HG03095 (cell line): ENCODE measurements around the gene SMOC2.
"Not testable (repeated sequence)": the region's sequence is repeated elsewhere in the genome, so short reads cannot be mapped to it uniquely, and the experiment has no call there.

Source experiments
- ATAC-seq: cut with Tn5 transposase; IDR thresholded peaks from one replicate; pipeline ENCODE4 v1.9.1; 2021; ENCODE audit warnings: moderate library complexity; ENCODE audit not compliant: unreplicated experiment

Gene SMOC2

GRCh38 chr6:168537540-168537884 is 96.5 kb downstream of the SMOC2 start:
- no peak for ATAC-seq

DNA sequence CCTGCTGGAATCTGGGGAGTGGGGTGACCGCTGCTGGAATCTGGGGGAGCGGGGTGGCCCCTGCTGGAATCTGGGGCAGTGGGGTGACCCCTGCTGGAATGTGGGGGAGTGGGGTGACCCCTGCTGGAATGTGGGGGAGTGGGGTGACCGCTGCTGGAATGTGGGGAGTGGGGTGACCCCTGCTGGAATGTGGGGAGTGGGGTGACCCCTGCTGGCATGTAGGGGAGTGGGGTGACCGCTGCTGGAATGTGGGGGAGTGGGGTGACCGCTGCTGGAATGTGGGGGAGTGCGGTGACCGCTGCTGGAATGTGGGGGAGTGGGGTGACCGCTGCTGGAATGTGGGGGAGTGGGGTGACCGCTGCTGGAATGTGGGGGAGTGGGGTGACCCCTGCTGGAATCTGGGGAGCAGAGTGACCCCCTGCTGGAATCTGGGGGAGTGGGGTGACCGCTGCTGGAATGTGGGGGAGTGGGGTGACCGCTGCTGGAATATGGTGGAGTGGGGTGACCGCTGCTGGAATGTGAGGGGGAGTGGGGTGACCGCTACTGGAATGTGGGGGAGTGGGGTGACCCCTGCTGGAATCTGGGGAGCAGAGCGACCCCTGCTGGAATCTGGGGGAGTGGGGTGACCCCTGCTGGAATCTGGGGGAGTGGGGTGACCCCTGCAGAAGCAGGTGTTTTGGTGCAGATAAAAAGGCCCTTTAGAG is 97.4 kb downstream of the SMOC2 start:
- ATAC-seq = not testable (repeated sequence)

DNA sequence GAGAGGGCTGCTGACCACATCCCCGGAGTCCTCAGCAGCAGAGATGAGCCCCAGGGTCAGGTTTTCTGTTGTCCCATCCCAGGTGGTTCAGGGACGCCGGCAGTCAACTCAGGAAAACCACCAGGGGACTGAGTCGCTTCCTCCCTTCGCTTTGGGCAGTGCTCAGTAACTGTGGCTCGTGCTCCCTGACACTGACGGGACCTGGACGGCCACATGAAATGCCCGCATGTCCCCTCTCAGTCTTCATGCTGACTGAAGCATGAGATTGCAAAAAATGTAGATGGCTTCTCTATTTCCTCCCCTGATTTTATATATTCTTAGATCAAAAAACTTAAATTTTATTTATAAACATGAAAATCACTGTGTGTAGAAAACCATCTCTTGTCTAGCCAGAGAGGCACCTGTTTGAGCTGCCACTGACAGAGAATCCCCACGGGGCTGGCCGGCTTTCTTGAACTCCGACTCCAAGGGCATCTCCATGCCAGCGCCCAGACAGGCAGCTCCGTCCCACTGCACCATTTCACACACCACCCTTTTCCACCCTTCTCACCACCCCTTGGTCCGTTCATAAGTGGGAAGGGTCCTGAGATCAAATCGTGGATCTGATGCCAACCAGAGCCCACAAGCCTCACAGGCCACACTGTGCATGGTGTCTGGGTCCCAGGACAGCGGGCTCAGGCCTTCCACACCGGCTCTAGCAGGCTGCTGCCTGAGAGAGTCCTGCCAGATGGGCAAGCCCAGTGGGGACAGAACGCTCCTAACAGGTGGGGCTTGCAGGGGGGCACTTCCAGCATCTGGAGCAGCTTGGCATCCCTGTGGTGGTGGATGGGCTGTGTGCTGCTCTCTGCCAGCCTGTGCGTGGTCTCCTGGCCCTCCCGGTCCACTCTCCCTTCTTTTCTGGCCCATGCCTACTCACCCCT is 98.2 kb downstream of the SMOC2 start:
- no peak for ATAC-seq

- ATAC-seq = no peak
Observed at GRCh38 chr6:168540713-168541291, 99.8 kb downstream of the SMOC2 start.

DNA sequence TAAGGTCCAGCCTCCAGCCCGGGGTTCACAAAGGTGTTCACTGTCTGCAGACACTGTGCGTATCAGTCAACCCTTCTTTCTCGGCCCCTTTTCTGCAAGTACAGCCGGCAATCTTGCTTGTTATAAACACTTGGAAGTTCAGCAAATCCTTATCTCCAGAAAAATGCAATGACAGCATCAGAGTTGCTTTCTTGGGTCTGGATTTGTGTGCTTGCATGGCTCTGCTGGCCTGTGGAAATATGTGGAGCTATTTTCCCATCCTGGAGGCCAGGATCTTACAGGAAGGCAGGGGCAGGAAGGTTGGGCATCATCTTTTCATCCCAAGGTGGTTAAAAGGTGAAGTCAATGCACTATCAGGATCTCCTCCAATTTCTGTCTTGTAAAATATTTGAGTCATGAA is 100.3 kb downstream of the SMOC2 start:
- ATAC-seq = no peak

DNA sequence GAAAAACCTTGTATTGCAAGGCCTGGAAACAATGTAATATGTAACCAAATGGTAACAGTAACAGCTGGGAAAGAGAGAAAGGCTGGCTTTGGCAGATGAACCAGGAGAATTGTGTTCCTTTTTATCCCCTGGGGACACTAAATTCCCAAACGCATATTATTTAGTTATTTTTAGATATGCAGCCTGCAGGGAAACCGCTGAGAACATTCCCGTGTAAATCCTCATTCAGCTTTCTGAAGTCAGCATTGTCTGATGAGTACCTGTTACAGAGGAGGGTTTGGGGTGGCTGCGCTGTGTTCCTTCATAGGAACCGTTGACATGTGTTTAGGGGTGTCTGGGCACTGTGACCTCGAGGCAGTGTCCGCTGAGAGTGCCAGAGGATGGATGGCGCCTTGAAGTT is 101.3 kb downstream of the SMOC2 start:
- ATAC-seq = no peak

- ATAC-seq = no peak
Observed at GRCh38 chr6:168545428-168545827, 104.4 kb downstream of the SMOC2 start.

DNA sequence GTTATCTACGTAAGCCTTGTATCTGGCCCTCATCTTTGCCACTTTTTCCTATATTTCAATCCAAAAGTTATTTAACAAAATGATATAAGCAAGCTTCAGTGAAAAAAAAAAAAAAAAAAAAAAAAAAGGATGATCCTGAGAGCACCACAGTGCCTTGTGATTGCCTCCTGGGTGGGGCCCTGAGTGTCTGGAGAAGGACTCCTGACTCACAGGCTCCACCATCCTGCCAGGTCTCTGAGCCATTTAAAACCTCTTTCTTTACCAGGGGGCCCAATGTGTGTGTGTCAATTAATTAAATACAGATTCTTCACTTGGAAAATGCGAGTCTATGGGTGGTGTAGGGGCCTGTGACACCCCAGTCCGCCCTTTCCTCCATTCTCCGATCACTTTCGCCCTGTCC is 105.2 kb downstream of the SMOC2 start:
- ATAC-seq = no peak

DNA sequence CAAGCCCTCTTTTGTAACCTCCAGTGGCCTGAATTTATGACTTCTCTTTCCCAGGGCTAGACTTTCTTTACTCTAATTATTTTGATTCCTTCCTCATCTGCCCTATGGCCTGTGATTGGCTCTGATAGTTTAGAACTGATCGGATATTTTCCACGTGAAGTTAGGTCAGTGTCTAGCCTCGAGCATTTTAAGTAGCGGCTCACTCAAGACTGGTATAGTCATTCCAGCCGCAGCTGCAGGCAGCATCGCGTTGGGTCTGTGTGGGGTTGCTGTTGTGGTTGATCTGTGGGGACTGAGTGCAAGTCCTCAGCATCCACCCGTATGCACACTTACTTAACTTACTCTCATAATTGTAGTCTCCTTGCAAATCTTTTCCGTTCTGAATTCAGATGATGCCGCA is 105.7 kb downstream of the SMOC2 start:
- ATAC-seq = no peak

GRCh38 chr6:168550326-168550725 is 109.3 kb downstream of the SMOC2 start:
- no peak for ATAC-seq

DNA sequence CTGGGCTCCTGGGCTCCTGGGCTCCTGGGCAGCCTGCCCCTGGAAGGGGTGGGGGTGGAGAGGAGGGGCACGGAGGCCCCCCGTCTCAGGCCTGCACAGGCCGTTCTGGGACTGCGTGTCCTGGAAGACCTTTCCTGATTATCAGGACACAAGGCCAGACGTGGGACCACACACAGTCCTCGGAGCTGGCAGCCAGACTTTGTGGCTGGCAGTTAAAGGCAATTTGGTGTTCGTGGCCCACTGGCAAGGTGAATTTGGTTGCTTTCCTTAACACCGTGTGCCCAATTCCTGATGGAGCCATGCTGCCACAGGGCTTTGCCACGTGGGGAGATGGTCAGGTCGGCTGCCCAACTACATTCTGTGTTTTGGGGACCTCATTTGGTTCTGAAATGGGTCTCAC is 113.5 kb downstream of the SMOC2 start:
- ATAC-seq = no peak

DNA sequence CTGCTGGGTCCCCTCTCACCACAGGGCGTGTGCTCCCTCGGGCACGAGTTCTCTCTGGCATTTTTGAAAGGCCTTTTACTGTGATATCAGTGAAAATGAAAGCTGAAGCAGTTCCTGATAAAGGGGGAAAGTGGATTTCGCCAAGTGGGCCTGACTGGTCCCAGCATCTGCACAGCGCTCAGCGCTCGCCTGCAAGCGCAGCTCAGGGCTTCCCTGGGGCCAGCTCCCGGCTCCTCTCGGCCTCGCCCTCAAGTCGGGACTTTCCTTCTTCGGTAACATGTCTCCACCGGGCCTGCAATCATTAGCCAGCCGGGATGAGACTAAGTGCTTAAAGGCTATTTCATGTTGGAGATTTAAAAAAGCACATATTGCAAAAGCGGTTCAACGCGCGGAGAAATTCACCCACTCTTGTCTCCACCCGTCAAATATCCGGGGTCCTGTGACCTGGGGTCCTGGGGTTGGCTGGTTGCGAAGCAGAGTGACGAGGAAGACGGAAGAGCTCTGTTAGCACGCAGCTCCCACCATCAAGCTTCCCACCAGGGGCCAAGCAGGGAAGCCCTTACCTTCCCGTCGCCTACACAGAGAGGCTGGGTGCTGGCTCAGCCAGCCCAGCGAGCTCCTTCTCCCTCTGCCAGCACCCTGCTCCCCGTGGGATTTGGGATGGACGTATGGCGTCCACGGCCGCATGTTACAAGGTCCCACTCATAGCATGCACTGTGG is 114.1 kb downstream of the SMOC2 start:
- ATAC-seq = no peak

DNA sequence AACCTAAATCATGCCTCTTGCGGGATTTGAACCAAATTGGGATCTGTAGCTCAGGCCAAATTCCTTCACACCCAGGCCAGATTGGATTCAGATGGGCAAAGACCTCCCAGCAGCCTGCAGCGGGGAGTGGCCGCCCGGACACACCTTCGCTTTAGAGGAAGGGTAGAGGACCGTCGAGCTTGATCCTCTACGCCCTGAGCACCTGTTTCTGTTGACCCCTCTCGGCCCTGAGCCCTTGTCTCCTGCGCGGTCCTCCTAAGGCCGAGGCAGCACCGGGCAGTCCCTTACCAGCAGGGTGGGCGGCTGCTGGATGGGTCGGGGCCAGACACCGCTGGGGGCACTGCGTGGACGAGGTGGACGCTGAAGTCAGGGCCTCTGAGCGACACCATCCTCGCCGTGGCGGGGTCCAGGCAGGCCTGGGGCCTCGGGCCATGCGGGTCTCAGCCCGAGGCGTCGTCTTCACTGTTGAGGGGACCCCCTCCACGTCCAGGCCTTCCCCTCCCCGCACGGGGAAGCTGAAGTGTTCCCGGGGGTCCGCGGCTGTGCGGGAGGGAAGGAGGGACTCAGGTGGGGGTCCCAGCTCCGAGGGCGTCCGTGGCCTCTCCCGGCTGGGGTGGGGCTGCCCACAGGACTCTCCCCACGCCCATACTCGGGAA is 114.8 kb downstream of the SMOC2 start:
- no peak for ATAC-seq

- no peak for ATAC-seq
Observed at GRCh38 chr6:168557512-168557911, 116.5 kb downstream of the SMOC2 start.

DNA sequence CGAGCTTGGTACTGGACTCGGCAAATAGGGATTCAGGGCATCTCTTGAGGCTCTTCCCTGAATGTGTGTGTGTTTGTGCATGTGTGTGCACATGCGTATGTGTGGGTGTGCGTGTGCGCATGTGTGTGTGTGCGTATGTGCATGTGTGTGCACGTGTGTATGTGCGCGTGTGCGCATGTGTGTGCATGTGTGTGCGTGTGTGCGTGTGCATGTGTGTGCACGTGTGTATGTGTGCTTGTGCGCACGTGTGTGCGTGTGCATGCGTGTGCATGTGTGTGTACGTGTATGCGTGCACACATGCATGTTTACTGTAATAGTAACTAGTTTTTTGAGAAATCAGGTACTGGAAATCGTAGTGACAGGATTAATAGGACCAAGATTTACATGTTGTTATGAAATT is 117.7 kb downstream of the SMOC2 start:
- no peak for ATAC-seq

DNA sequence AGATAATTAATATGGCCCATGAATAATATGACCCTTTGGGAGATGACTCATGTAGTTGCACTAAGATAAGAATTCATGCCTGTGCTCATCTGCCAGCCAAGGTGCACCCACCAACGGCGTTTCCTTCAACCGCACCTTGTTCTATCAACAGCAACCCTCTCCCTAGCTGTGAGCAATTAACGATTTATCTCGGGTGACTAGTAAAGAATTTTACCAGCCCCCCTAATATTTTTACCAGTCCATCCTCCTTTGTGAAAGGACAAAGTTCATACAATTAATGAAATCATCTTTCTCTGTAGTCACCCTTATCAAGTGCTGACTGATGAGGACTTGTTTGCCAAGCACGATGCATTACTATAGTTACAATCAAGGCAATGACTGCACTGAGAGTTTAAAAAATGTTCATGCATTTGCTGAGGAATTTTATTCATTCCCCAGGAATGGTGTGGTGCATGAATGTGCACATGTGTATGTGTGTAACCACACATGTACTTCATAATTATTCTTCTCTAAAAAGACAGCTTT is 118.7 kb downstream of the SMOC2 start:
- ATAC-seq = no peak

DNA sequence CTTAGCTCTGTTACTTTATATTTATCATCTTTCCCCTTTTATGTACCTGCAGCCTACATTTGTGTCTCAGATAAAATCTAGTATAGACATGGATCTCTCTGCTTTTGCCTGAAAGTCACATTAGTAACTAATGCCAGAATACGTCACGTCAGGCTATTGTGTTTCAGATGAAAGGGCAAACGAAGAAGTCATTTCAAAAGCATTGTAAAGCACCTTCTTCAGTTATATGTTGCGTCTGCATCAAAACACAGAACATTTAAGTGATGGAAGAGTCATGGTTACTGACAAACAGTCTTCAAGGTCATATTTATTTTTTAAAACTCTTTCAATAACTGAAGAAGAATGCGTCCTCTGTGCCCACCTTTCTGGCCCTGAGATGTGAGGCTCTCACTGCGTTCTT is 119.1 kb downstream of the SMOC2 start:
- ATAC-seq = no peak

GRCh38 chr6:168562576-168563151 is 121.7 kb downstream of the SMOC2 start:
- ATAC-seq = no peak

- ATAC-seq = no peak
Observed at GRCh38 chr6:168563656-168564055, 122.7 kb downstream of the SMOC2 start.

GRCh38 chr6:168565112-168565511 is 124.1 kb downstream of the SMOC2 start:
- ATAC-seq = no peak
